HG03060 (cell line): ENCODE data around the gene TMEM178B.
"Not testable (repeated sequence)": the region's sequence is repeated elsewhere in the genome, so short reads cannot be mapped to it uniquely, and the experiment has no call there.

Experiments used
- ATAC-seq: cut with Tn5 transposase; IDR thresholded peaks from one replicate; pipeline ENCODE4 v1.9.1; 2021; ENCODE audit warnings: low read depth, moderate number of reproducible peaks; ENCODE audit not compliant: unreplicated experiment

The TMEM178B gene

GRCh38 chr7:141073641-141074161 lies at the start of gene TMEM178B:
Gene TMEM178B, plus strand, starts transcription at chr7:141074064.
- ATAC-seq, result no peak

GRCh38 chr7:141024668-141025067 lies 49.2 kb upstream of the TMEM178B start:
- ATAC-seq, result no peak

- no peak for ATAC-seq
These were observed 46.8 kb upstream of the TMEM178B start for GRCh38 chr7:141027043-141027442.

- no peak for ATAC-seq
These were observed 45.1 kb upstream of the TMEM178B start for GRCh38 chr7:141028767-141029166.

- ATAC-seq, result not testable (repeated sequence)
These were observed 41.1 kb upstream of the TMEM178B start for GRCh38 chr7:141032539-141033323.

- not testable (repeated sequence) for ATAC-seq
These were observed 35.8 kb upstream of the TMEM178B start for GRCh38 chr7:141038100-141038499.

GRCh38 chr7:141039376-141039775 lies 34.5 kb upstream of the TMEM178B start:
- no peak for ATAC-seq

GRCh38 chr7:141042222-141043193 lies 31.4 kb upstream of the TMEM178B start:
- no peak for ATAC-seq

- no peak for ATAC-seq
These were observed 30.2 kb upstream of the TMEM178B start for GRCh38 chr7:141043616-141044015.

- no peak for ATAC-seq
These were observed 28.6 kb upstream of the TMEM178B start for GRCh38 chr7:141045126-141045841.

- ATAC-seq, result no peak
These were observed 27.8 kb upstream of the TMEM178B start for GRCh38 chr7:141045842-141046620.

- ATAC-seq, result no peak
These were observed 20.2 kb upstream of the TMEM178B start for GRCh38 chr7:141053626-141054025.

- ATAC-seq, result no peak
These were observed 18.7 kb upstream of the TMEM178B start for GRCh38 chr7:141055146-141055545.

- ATAC-seq, result no peak
These were observed 16.1 kb upstream of the TMEM178B start for GRCh38 chr7:141057788-141058187.

- ATAC-seq, result not testable (repeated sequence)
These were observed 6.0 kb upstream of the TMEM178B start for GRCh38 chr7:141067856-141068255.

GRCh38 chr7:141071260-141071854 lies 2.5 kb upstream of the TMEM178B start:
- no peak for ATAC-seq

GRCh38 chr7:141071855-141072547 lies 1.9 kb upstream of the TMEM178B start:
- ATAC-seq, result no peak

- no peak for ATAC-seq
These were observed 1.2 kb upstream of the TMEM178B start for GRCh38 chr7:141072548-141073172.
